ENCODE data around the gene STAT4. TPM values are rescaled to one million over a fixed set of nuclear protein-coding genes. Genes with fewer than 3 reads are reported as not detected.

Gene STAT4
- total and polyA plus RNA-seq, 2 donors from 2014 or later = 1.2 to 8.5 TPM

GRCh38 chr2:191176801-191177438, 26.1 kb upstream of the STAT4 start:
- intact Hi-C loops (cut with DNase I) = no loop called here
- DNase-seq (no peak), FAIRE-seq (no peak)
- Histone ChIP-seq H3K4me3 (ENCODE audit: low read length in 3 of 3) (no peak overlapping the region), H3K4me1 (ENCODE audit: control insufficient read depth in 2 of 3, insufficient read depth in 2 of 3, low read depth in 1 of 3, low read length in 3 of 3) (peaks cover 0 to 2% (median 0%) of the 10 kb centered on the region in 3 donors), H3K27me3 (ENCODE audit: control insufficient read depth, insufficient read depth, low read length) (no peaks in the 10 kb centered on the region), H3K9ac (ENCODE audit: low read length in 3 of 3) (no peak overlapping the region), H3K9me3 (ENCODE audit: control insufficient read depth in 2 of 3, insufficient read depth in 1 of 3, low read length in 3 of 3) (no peaks in the 10 kb centered on the region), H3K27ac (ENCODE audit: low read depth in 2 of 2, low read length in 2 of 2) (no peak overlapping the region), H3K36me3 (ENCODE audit: control insufficient read depth in 2 of 3, insufficient read depth in 3 of 3, low read length in 3 of 3) (no peaks in the 10 kb centered on the region)
- TF ChIP-seq CTCF (IDR thresholded peaks at IDR 0.05; ENCODE audit: borderline replicate concordance, extremely low read depth, insufficient read depth) = no peak

- H3K27me3 ChIP-seq (ENCODE audit: control insufficient read depth, insufficient read depth, low read length) = no peaks in the 10 kb centered on the region
- no peak overlapping the region for H3K9ac ChIP-seq (ENCODE audit: low read length in 3 of 3)
- no peak overlapping the region for H3K4me3 ChIP-seq (ENCODE audit: low read length in 3 of 3)
- H3K4me1 ChIP-seq (ENCODE audit: control insufficient read depth in 2 of 3, insufficient read depth in 2 of 3, low read depth in 1 of 3, low read length in 3 of 3) = peaks cover 0 to 7% (median 2%) of the 10 kb centered on the region in 3 donors
- intact Hi-C loops (cut with DNase I) = no loop called here
- no peak overlapping the region for H3K27ac ChIP-seq (ENCODE audit: low read depth in 2 of 2, low read length in 2 of 2)
- no peaks in the 10 kb centered on the region for H3K36me3 ChIP-seq (ENCODE audit: control insufficient read depth in 2 of 3, insufficient read depth in 3 of 3, low read length in 3 of 3)
- DNase-seq = no peak
- TF ChIP-seq CTCF (IDR thresholded peaks at IDR 0.05; ENCODE audit: borderline replicate concordance, extremely low read depth, insufficient read depth) = no peak
- no peaks in the 10 kb centered on the region for H3K9me3 ChIP-seq (ENCODE audit: control insufficient read depth in 2 of 3, insufficient read depth in 1 of 3, low read length in 3 of 3)
- FAIRE-seq = no peak
Observed at GRCh38 chr2:191176305-191176704, 25.5 kb upstream of the STAT4 start.

GRCh38 chr2:191174442-191174841, 23.6 kb upstream of the STAT4 start:
- no peak for TF ChIP-seq CTCF (IDR thresholded peaks at IDR 0.05; ENCODE audit: borderline replicate concordance, extremely low read depth, insufficient read depth)

GRCh38 chr2:191173206-191173605, 22.4 kb upstream of the STAT4 start:
- no peak overlapping the region for H3K4me3 ChIP-seq (ENCODE audit: low read length in 3 of 3)
- no peak for TF ChIP-seq CTCF (IDR thresholded peaks at IDR 0.05; ENCODE audit: borderline replicate concordance, extremely low read depth, insufficient read depth)
- no peaks in the 10 kb centered on the region for H3K27me3 ChIP-seq (ENCODE audit: control insufficient read depth, insufficient read depth, low read length)
- H3K36me3 ChIP-seq (ENCODE audit: control insufficient read depth in 2 of 3, insufficient read depth in 3 of 3, low read length in 3 of 3) = no peaks in the 10 kb centered on the region
- peaks cover 0 to 8% (median 2%) of the 10 kb centered on the region in 3 donors for H3K4me1 ChIP-seq (ENCODE audit: control insufficient read depth in 2 of 3, insufficient read depth in 2 of 3, low read depth in 1 of 3, low read length in 3 of 3)
- intact Hi-C loops (cut with DNase I) = no loop called here
- H3K9ac ChIP-seq (ENCODE audit: low read length in 3 of 3) = no peak overlapping the region
- no peak for DNase-seq
- no peak for FAIRE-seq
- no peaks in the 10 kb centered on the region for H3K9me3 ChIP-seq (ENCODE audit: control insufficient read depth in 2 of 3, insufficient read depth in 1 of 3, low read length in 3 of 3)
- H3K27ac ChIP-seq (ENCODE audit: low read depth in 2 of 2, low read length in 2 of 2) = no peak overlapping the region

More at GRCh38 chr2:191174442-191174841, 23.6 kb upstream of the STAT4 start:
- no peaks in the 10 kb centered on the region for H3K27me3 ChIP-seq (ENCODE audit: control insufficient read depth, insufficient read depth, low read length)
- intact Hi-C loops (cut with DNase I) = no loop called here
- no peaks in the 10 kb centered on the region for H3K36me3 ChIP-seq (ENCODE audit: control insufficient read depth in 2 of 3, insufficient read depth in 3 of 3, low read length in 3 of 3)
- FAIRE-seq (no peak), DNase-seq (no peak)
- H3K9me3 ChIP-seq (ENCODE audit: control insufficient read depth in 2 of 3, insufficient read depth in 1 of 3, low read length in 3 of 3) = no peaks in the 10 kb centered on the region
- H3K27ac ChIP-seq (ENCODE audit: low read depth in 2 of 2, low read length in 2 of 2) = no peak overlapping the region
- no peak overlapping the region for H3K4me3 ChIP-seq (ENCODE audit: low read length in 3 of 3)
- no peak overlapping the region for H3K9ac ChIP-seq (ENCODE audit: low read length in 3 of 3)
- peaks cover 0 to 8% (median 2%) of the 10 kb centered on the region in 3 donors for H3K4me1 ChIP-seq (ENCODE audit: control insufficient read depth in 2 of 3, insufficient read depth in 2 of 3, low read depth in 1 of 3, low read length in 3 of 3)

All from kidney (tissue), 14 donors.